22Rv1 (cell line): Measurements from ENCODE around the gene GJD3.

Source experiments
- H3K27ac ChIP-seq: fragments of 450-650 bp; 2 replicates; pipeline ENCODE4 v1.5.1; 2017
- ZFX ChIP-seq: fragments of 450-650 bp; IDR thresholded peaks from 2 replicates; pipeline ENCODE4 v1.6.1; 2017; ENCODE audit warnings: antibody characterized with exemption, borderline replicate concordance
- TF ChIP-seq, protein P1 (sequence below): fragments of 450-650 bp; IDR thresholded peaks from 2 replicates; pipeline ENCODE4 v1.5.1; 2017; ENCODE audit warnings: mild to moderate bottlenecking

GJD3 gene

DNA sequence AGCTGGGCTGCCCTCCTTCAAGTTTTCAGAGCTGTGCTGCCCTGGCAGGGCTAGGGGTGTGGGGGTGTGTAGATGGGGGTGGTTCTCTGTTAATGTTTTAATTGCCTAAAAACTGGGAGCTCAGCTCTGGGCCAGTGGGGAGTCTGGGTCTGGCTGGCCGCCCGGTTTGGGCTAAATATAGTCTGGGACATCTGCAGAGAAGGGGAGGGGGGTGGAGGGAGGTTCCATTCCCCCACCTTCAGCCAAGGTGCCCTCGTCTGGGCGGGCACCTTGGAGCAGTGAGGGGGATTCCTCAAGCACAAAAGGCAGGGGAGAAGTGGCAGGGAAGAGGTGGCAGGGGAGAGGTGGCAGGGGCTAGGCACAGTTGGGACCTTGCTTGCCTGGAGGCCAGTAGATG is 42.6 kb downstream of the GJD3 start:
- TF ChIP-seq, protein P1, sequence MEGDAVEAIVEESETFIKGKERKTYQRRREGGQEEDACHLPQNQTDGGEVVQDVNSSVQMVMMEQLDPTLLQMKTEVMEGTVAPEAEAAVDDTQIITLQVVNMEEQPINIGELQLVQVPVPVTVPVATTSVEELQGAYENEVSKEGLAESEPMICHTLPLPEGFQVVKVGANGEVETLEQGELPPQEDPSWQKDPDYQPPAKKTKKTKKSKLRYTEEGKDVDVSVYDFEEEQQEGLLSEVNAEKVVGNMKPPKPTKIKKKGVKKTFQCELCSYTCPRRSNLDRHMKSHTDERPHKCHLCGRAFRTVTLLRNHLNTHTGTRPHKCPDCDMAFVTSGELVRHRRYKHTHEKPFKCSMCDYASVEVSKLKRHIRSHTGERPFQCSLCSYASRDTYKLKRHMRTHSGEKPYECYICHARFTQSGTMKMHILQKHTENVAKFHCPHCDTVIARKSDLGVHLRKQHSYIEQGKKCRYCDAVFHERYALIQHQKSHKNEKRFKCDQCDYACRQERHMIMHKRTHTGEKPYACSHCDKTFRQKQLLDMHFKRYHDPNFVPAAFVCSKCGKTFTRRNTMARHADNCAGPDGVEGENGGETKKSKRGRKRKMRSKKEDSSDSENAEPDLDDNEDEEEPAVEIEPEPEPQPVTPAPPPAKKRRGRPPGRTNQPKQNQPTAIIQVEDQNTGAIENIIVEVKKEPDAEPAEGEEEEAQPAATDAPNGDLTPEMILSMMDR = no peak
- no peak for TF ChIP-seq ZFX
- no peak overlapping the region for H3K27ac ChIP-seq

- H3K27ac ChIP-seq = no peak overlapping the region
- no peak for TF ChIP-seq ZFX
- TF ChIP-seq, protein P1 = no peak
These were observed 43.0 kb downstream of the GJD3 start for GRCh38 chr17:40321524-40321929.

GRCh38 chr17:40320756-40321523 is 43.6 kb downstream of the GJD3 start:
- TF ChIP-seq ZFX = no peak
- TF ChIP-seq, protein P1 = no peak
- H3K27ac ChIP-seq = no peak overlapping the region

- H3K27ac ChIP-seq = no peak overlapping the region
These were observed 44.6 kb downstream of the GJD3 start for GRCh38 chr17:40319651-40320540.

GRCh38 chr17:40318830-40319391 is 45.6 kb downstream of the GJD3 start:
- TF ChIP-seq, protein P1 = no peak
- TF ChIP-seq ZFX = no peak
- peak overlapping the region; percentile 69; the same call in 1 of the 2 replicates for H3K27ac ChIP-seq

More at GRCh38 chr17:40319651-40320540, 44.6 kb downstream of the GJD3 start:
- TF ChIP-seq, protein P1 = no peak
- no peak for TF ChIP-seq ZFX

- peak overlapping the region; percentile 69 for H3K27ac ChIP-seq
- TF ChIP-seq ZFX = no peak
- TF ChIP-seq, protein P1 = no peak
These were observed 46.4 kb downstream of the GJD3 start for GRCh38 chr17:40317880-40318829.
